ENCODE results near the gene PECR. TPM values are rescaled to one million over a fixed set of nuclear protein-coding genes. Genes with fewer than 3 reads are reported as not detected.

The PECR gene
- total RNA-seq, 1 experiment from 2014 or later = 26.0 TPM

GRCh38 chr2:216031960-216032689, 49.5 kb downstream of the PECR start:
- ChIA-PET CTCF (interaction anchor here (0.5 to 0.7 kb wide), 2 partner anchors 9 to 446 kb away, joined by 3 to 5 read pairs; no protein-coding TSS in a partner anchor), POLR2A (ENCODE audit: unreplicated experiment) (no interaction called here)
- Histone ChIP-seq H3K27me3 (ENCODE audit: low read length) (no peaks in the 10 kb centered on the region), H3K4me2 (ENCODE audit: low read length) (peak overlapping the region; percentile 23), H3K9ac (ENCODE audit: low read length) (no peak overlapping the region), H2AFZ (ENCODE audit: low read length) (no peak overlapping the region), H3K9me2 (replicated peaks; ENCODE audit: low read length) (no peaks in the 10 kb centered on the region), H3K4me3 (ENCODE audit: low read length) (no peak overlapping the region), H3K79me2 (ENCODE audit: low read length) (no peaks in the 10 kb centered on the region), H3K27ac (ENCODE audit: low read length) (peak overlapping the region; percentile 8; the same call in 1 of the 2 replicates), H3F3A (ENCODE audit: low read length, unreplicated experiment) (no peaks in the 10 kb centered on the region), H3K9me3 (ENCODE audit: low read length) (no peaks in the 10 kb centered on the region), H4K20me1 (ENCODE audit: low read length) (no peaks in the 10 kb centered on the region), H3K36me3 (ENCODE audit: low read depth, low read length) (no peaks in the 10 kb centered on the region), H3K4me1 (ENCODE audit: insufficient read depth, low read length) (peaks cover 13% of the 10 kb centered on the region)
- BruUV-seq (replicated peaks) = no TSS peak
- ATAC-seq (peak; percentile 78), DNase-seq (peak; percentile 49)
- intact Hi-C loops (cut with micrococcal nuclease) = loop anchor here (2.0 to 5.0 kb wide), 2 partner anchors 35 to 79 kb away; no protein-coding TSS in a partner anchor
- TF ChIP-seq CTCF (conservative IDR thresholded peaks at IDR 0.05; ENCODE audit: low read depth, low read length) = no peak
- TF ChIP-seq EZH2 (IDR thresholded peaks at IDR 0.05; ENCODE audit: low read length, unreplicated experiment) = no peak
- no peak for TF ChIP-seq EZH2phosphoT487 (IDR thresholded peaks at IDR 0.05; ENCODE audit: borderline replicate concordance, low read length)

DNA sequence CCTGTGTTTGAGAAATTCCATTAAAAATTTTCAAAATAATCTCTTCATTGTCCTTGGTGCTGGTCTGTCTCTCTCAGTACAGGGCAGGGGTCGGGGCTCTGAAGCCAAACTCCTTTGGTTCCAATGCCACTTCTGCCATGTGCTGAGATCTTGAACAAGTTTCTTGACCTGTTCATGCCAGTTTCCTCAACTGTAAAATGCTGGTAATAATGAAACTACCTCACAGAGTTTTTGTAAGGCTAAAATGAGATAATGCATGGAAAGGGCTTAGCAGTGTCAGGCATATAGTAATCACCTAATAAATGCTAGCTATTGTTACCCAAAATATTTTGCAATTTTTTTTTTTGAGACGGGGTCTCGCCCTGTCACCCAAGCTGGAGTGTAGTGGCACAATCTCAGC, 51.4 kb downstream of the PECR start:
- H3K9ac ChIP-seq (ENCODE audit: low read length) = no peak overlapping the region
- H3K9me2 ChIP-seq (replicated peaks; ENCODE audit: low read length) = no peaks in the 10 kb centered on the region
- no peak for ATAC-seq
- H3K4me1 ChIP-seq (ENCODE audit: insufficient read depth, low read length) = peaks cover 13% of the 10 kb centered on the region
- no peak overlapping the region for H3K27ac ChIP-seq (ENCODE audit: low read length)
- intact Hi-C loops (cut with micrococcal nuclease) = loop anchor here (5.0 kb wide), 1 partner anchor 37 kb away; no protein-coding TSS in a partner anchor
- H3F3A ChIP-seq (ENCODE audit: low read length, unreplicated experiment) = no peaks in the 10 kb centered on the region
- H3K27me3 ChIP-seq (ENCODE audit: low read length) = no peaks in the 10 kb centered on the region
- no peaks in the 10 kb centered on the region for H4K20me1 ChIP-seq (ENCODE audit: low read length)
- no peak overlapping the region for H3K4me2 ChIP-seq (ENCODE audit: low read length)
- H3K79me2 ChIP-seq (ENCODE audit: low read length) = no peaks in the 10 kb centered on the region
- POLR2A ChIA-PET (ENCODE audit: unreplicated experiment) = no interaction called here
- H3K4me3 ChIP-seq (ENCODE audit: low read length) = no peak overlapping the region
- H3K9me3 ChIP-seq (ENCODE audit: low read length) = no peaks in the 10 kb centered on the region
- no peak for DNase-seq
- no peak overlapping the region for H2AFZ ChIP-seq (ENCODE audit: low read length)
- CTCF ChIA-PET = no interaction called here
- H3K36me3 ChIP-seq (ENCODE audit: low read depth, low read length) = no peaks in the 10 kb centered on the region
- no TSS peak for BruUV-seq (replicated peaks)
- TF ChIP-seq EZH2phosphoT487 (IDR thresholded peaks at IDR 0.05; ENCODE audit: borderline replicate concordance, low read length) (no peak), EZH2 (IDR thresholded peaks at IDR 0.05; ENCODE audit: low read length, unreplicated experiment) (no peak), CTCF (conservative IDR thresholded peaks at IDR 0.05; ENCODE audit: low read depth, low read length) (no peak)
